ENCODE data around the gene GATB.

Gene GATB

DNA sequence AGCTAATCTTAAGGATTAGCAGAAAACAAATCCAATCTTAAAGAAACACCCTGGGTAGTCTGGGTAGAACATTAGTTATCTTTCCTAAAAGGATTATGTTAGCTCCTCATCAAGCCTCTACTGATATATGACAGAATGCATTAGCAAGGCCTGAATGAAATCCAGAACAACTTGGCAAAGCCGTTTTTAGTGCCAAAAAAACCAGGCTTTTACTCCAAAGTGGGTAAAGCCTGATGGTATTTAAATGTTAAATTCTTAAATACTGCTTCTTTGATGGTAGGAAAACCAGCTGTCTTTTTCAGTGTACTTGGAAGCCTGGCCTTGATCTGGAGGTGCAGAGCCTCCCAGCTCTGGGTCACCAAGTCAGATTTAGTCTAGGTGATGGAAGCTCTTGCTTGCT lies 120.4 kb downstream of the GATB start:
- H3K79me2 ChIP-seq (ENCODE audit: insufficient read depth, low read depth), result no peaks in the 10 kb centered on the region
- peaks cover 8% of the 10 kb centered on the region for H3K4me1 ChIP-seq (ENCODE audit: low read depth, poor library complexity, severe bottlenecking)
- TF ChIP-seq, protein P1, sequence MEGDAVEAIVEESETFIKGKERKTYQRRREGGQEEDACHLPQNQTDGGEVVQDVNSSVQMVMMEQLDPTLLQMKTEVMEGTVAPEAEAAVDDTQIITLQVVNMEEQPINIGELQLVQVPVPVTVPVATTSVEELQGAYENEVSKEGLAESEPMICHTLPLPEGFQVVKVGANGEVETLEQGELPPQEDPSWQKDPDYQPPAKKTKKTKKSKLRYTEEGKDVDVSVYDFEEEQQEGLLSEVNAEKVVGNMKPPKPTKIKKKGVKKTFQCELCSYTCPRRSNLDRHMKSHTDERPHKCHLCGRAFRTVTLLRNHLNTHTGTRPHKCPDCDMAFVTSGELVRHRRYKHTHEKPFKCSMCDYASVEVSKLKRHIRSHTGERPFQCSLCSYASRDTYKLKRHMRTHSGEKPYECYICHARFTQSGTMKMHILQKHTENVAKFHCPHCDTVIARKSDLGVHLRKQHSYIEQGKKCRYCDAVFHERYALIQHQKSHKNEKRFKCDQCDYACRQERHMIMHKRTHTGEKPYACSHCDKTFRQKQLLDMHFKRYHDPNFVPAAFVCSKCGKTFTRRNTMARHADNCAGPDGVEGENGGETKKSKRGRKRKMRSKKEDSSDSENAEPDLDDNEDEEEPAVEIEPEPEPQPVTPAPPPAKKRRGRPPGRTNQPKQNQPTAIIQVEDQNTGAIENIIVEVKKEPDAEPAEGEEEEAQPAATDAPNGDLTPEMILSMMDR (conservative IDR thresholded peaks at IDR 0.05; ENCODE audit: low read depth, low read length), result no peak
- H3K4me2 ChIP-seq, result no peak overlapping the region
- H3K27ac ChIP-seq, result no peak overlapping the region
- H2AFZ ChIP-seq (ENCODE audit: low read depth), result no peak overlapping the region
- H4K20me1 ChIP-seq (ENCODE audit: insufficient read depth), result no peaks in the 10 kb centered on the region
- H3K4me3 ChIP-seq (IDR thresholded peaks at IDR 0.05; ENCODE audit: insufficient read depth, low read depth, low read length), result no peak overlapping the region
- H3K27me3 ChIP-seq (ENCODE audit: insufficient read depth, low read depth), result no peaks in the 10 kb centered on the region
- H3K36me3 ChIP-seq (ENCODE audit: insufficient read depth), result no peaks in the 10 kb centered on the region
- no peak overlapping the region for H3K9ac ChIP-seq

DNA sequence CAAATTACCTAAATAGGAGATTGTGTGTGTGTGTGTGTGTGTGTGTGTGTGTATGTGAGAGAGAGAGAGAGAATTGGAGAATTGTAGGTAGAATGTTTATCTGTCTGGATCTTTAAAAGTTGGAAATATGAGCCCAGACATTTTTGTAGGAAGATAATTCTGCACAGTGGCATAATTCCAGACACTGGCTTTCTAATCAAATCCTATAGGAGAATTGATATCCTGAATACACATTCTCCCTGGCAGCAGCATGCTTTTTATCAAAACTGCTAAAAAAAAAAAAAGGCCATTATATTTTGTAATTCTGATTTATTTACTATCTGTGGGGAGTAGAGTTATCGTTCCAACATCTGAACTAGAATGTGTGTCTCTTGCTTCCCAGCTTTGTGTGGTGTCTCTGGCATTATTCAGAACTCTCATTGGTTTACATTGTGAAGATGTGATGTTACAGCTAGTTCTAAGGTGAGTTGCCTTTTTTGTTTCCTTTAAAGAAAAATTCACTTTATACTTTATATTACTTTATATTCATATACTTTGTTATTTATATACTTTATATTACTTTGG lies 122.4 kb downstream of the GATB start:
- no peak overlapping the region for H3K4me3 ChIP-seq (IDR thresholded peaks at IDR 0.05; ENCODE audit: insufficient read depth, low read depth, low read length)
- H3K27ac ChIP-seq, result no peak overlapping the region
- no peaks in the 10 kb centered on the region for H3K36me3 ChIP-seq (ENCODE audit: insufficient read depth)
- H4K20me1 ChIP-seq (ENCODE audit: insufficient read depth), result no peaks in the 10 kb centered on the region
- TF ChIP-seq, protein P1 (conservative IDR thresholded peaks at IDR 0.05; ENCODE audit: low read depth, low read length), result no peak
- H3K79me2 ChIP-seq (ENCODE audit: insufficient read depth, low read depth), result no peaks in the 10 kb centered on the region
- H3K9ac ChIP-seq, result no peak overlapping the region
- H3K27me3 ChIP-seq (ENCODE audit: insufficient read depth, low read depth), result no peaks in the 10 kb centered on the region
- no peak overlapping the region for H3K4me2 ChIP-seq
- H3K4me1 ChIP-seq (ENCODE audit: low read depth, poor library complexity, severe bottlenecking), result peaks cover 8% of the 10 kb centered on the region
- no peak overlapping the region for H2AFZ ChIP-seq (ENCODE audit: low read depth)

DNA sequence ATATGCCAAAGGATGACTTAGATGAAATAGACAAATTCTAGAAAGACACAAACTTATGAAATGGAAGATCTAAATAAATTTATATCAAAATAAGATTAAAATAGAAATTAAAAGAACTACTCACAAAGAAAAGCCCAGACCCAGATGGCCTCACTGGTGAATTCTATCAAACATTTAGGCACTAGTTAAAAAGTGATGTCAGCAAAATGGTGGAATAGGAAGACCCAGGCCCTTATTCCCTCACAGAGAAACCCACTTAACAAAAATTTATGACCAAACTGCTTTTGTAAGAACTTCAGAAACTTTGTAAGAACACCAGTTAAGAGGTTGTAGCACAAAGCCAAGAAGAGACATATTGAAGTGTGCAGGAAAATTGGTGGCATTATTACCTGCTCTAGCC lies 129.5 kb downstream of the GATB start:
- no peak overlapping the region for H3K4me3 ChIP-seq (IDR thresholded peaks at IDR 0.05; ENCODE audit: insufficient read depth, low read depth, low read length)
- H3K27me3 ChIP-seq (ENCODE audit: insufficient read depth, low read depth), result no peaks in the 10 kb centered on the region
- H3K9ac ChIP-seq, result no peak overlapping the region
- H3K4me1 ChIP-seq (ENCODE audit: low read depth, poor library complexity, severe bottlenecking), result no peaks in the 10 kb centered on the region
- H3K79me2 ChIP-seq (ENCODE audit: insufficient read depth, low read depth), result no peaks in the 10 kb centered on the region
- H2AFZ ChIP-seq (ENCODE audit: low read depth), result no peak overlapping the region
- H3K36me3 ChIP-seq (ENCODE audit: insufficient read depth), result no peaks in the 10 kb centered on the region
- TF ChIP-seq, protein P1 (conservative IDR thresholded peaks at IDR 0.05; ENCODE audit: low read depth, low read length), result no peak
- no peak overlapping the region for H3K4me2 ChIP-seq
- no peaks in the 10 kb centered on the region for H4K20me1 ChIP-seq (ENCODE audit: insufficient read depth)
- H3K27ac ChIP-seq, result no peak overlapping the region

DNA sequence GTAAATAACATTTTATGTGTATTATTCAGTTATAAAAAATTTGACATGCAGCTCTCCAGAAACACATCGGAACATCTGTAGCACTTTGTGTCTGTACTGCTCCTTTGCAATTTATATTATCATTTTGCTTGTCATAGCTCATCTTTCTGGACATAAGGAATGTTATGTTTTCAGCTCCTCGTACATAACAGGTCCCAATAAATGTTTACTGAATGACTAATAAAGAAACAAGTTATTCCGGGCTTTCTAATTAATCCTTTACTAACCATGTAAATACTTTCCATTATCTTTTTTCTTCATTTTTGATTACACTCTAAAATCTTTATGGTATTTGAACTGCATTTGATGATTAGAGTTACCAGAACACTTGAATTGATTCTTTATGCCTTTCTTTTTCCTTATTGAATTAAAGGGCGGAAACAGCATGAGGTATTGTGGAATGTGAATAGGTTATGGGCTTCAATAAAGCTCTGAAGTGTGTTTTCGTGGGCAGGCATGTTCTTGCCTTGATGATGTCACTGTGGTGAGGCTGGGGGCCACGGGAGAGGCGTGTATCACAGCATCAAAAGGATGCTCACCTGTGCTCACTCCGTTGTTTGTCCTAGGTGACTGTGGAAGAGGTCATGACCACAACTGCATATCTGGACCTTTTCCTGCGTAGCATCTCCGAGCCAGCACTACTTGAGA lies 131.6 kb downstream of the GATB start:
- H3K4me2 ChIP-seq, result no peak overlapping the region

More for the DNA sequence above, 131.6 kb downstream of the GATB start:
- H3K36me3 ChIP-seq (ENCODE audit: insufficient read depth), result no peaks in the 10 kb centered on the region
- H3K79me2 ChIP-seq (ENCODE audit: insufficient read depth, low read depth), result no peaks in the 10 kb centered on the region
- no peak overlapping the region for H2AFZ ChIP-seq (ENCODE audit: low read depth)
- TF ChIP-seq, protein P1 (conservative IDR thresholded peaks at IDR 0.05; ENCODE audit: low read depth, low read length), result no peak
- no peaks in the 10 kb centered on the region for H3K4me1 ChIP-seq (ENCODE audit: low read depth, poor library complexity, severe bottlenecking)
- no peak overlapping the region for H3K9ac ChIP-seq
- no peak overlapping the region for H3K4me3 ChIP-seq (IDR thresholded peaks at IDR 0.05; ENCODE audit: insufficient read depth, low read depth, low read length)
- no peaks in the 10 kb centered on the region for H3K27me3 ChIP-seq (ENCODE audit: insufficient read depth, low read depth)
- H3K27ac ChIP-seq, result no peak overlapping the region
- no peaks in the 10 kb centered on the region for H4K20me1 ChIP-seq (ENCODE audit: insufficient read depth)

Data from KMS-11 (cell line).